Large intestine (tissue), 3 donors: Measurements from ENCODE around the gene PRKN. TPM values are rescaled to one million over a fixed set of nuclear protein-coding genes. Genes with fewer than 3 reads are reported as not detected.
A peak's percentile ranks its signal among the peaks of the same experiment; 100 is the strongest.

Source experiments
- DNase-seq, 2 donors: peaks; one replicate each; pipeline versions ENCODE4 v3.0.0 to v3.0.0-alpha.2; 2013
- H3K27ac ChIP-seq: one replicate; pipeline ENCODE4 v1.5.1; 2013; ENCODE audit warnings: low read length
- H3K27me3 ChIP-seq: 2 replicates; pipeline ENCODE4 v1.6.1; 2013; ENCODE audit warnings: low read length; ENCODE audit not compliant: control insufficient read depth, insufficient read depth
- H3K36me3 ChIP-seq: 2 replicates; pipeline ENCODE4 v1.6.1; 2013; ENCODE audit warnings: low read length; ENCODE audit not compliant: control insufficient read depth, insufficient read depth
- H3K4me1 ChIP-seq: one replicate; pipeline ENCODE4 v1.6.1; 2013; ENCODE audit warnings: low read length; ENCODE audit not compliant: control insufficient read depth, insufficient read depth
- H3K4me3 ChIP-seq: one replicate; pipeline ENCODE4 v1.5.1; 2013; ENCODE audit warnings: low read length
- H3K9me3 ChIP-seq: one replicate; pipeline ENCODE4 v1.6.1; 2013; ENCODE audit warnings: mild to moderate bottlenecking, low read depth, low read length, moderate library complexity; ENCODE audit not compliant: control insufficient read depth
- WGBS: methylation state at CpG from one replicate; pipeline ENCODE4 v1.1.5; 2013; ENCODE audit warnings: low lambda C conversion rate; ENCODE audit not compliant: insufficient coverage; 5-methylcytosine and 5-hydroxymethylcytosine counted together
- polyA plus RNA-seq: library from polyadenylated mRNA; unstranded; fragments of 120-200 nt; gene quantifications from one replicate; pipeline ENCODE4 v1.2.1, GENCODE V29; 2013

PRKN gene
- polyA plus RNA-seq, 1 donor, result 2.5 TPM

DNA sequence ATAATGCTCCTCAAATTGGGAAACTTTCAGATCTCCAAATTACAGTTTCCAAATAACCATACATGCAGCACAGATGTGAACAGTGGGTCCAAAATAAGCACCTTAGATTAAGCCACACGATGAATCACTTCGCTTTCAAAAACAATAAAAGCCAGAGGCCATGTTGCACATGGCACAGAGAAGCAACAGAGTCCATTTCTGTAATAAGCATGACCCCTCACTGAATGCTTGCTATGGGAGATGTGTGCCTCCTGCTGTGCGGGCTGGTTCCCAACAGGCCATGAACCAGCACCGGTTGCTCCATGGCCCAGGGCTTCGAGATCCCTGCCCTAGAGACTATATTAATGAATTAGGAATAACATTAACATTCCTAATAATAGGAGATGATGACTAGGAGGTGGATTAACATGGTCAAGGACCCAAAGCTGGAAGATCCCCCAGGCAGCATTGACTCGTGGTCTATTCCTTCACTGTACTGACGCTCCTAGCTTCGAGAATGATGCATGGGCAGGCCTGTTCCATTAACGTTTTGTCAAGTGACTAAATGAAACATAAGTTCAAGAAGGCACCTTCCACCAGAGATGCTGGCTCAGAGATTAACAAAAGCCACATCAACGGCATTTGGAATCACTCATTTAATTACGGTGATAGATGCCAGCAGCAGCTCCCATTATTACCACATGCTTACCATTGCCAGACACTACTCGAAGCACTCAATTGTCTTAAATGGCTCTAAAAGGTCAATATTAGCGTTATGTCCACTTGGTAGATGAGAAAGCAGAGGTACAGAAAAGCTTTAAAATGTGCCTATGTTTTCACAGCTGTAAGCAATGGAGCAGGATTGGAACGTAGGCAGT, 983.1 kb downstream of the PRKN start:
- no peaks in the 10 kb centered on the region for H3K36me3 ChIP-seq
- DNase-seq, result no peak
- no peaks in the 10 kb centered on the region for H3K9me3 ChIP-seq
- no peaks in the 10 kb centered on the region for H3K4me1 ChIP-seq
- WGBS, result no CpG with 5 or more reads among the region's 14 CpGs
- H3K27ac ChIP-seq, result no peak overlapping the region
- no peak overlapping the region for H3K4me3 ChIP-seq
- H3K27me3 ChIP-seq, result no peaks in the 10 kb centered on the region

DNA sequence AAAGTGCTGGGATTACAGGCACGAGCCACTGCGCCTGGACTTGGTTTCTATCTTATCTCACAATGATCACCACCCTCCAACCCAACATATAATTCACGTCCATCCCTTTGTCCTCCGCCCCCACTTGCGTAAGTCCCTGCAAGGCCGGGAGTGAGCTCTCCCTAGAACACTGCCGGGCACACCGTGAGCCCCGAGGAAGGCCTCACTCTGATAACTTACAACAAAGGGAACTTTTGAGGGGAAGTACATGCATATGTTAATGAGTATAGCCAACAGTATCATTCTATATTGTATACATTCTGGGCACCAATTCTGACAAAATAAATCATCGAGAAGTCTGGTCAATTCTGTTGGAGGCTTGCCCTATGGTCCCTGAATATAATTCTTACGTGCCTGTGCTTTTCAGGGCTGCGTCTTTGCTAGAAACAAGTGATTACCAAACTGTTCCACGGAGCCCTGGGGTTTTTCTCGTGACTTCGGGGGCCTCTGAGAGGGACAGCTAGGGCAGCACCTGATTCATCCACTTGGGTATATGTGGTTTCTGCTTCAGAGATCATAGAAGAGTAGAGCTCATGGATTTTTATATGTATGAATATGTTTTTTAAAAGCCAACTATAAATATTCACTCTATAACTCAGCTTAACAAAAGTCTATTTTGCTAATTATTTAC, 983.9 kb downstream of the PRKN start:
- H3K27ac ChIP-seq, result no peak overlapping the region
- H3K27me3 ChIP-seq, result no peaks in the 10 kb centered on the region
- no peak overlapping the region for H3K4me3 ChIP-seq
- no peak for DNase-seq
- WGBS, result no CpG with 5 or more reads among the region's 15 CpGs
- no peaks in the 10 kb centered on the region for H3K4me1 ChIP-seq
- no peaks in the 10 kb centered on the region for H3K36me3 ChIP-seq
- no peaks in the 10 kb centered on the region for H3K9me3 ChIP-seq

DNA sequence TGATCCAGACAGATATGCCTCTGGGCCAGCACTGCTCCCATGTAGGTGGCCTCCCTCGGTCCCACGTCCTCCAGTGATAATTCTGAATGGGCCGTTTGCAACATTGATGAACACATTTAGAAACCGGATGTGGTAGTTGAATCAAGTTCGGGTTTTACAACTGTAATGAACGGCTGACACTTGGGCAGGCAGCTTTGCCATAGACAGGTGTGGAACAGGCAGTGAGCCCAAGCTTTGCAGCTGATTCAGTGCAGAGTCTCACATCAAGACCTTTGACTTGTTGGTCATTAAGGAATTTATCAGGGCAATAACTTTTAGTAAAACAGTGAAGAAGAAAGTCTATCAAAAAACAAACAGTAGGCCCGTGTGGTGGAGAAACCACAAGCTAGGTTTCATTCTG, 987.1 kb downstream of the PRKN start:
- 25% methylated on average over 1 of the region's 7 CpGs for WGBS
- no peaks in the 10 kb centered on the region for H3K27me3 ChIP-seq
- DNase-seq, result peak; percentile 9 to 35
- H3K4me1 ChIP-seq, result no peaks in the 10 kb centered on the region
- H3K36me3 ChIP-seq, result no peaks in the 10 kb centered on the region
- H3K4me3 ChIP-seq, result no peak overlapping the region
- no peaks in the 10 kb centered on the region for H3K9me3 ChIP-seq
- no peak overlapping the region for H3K27ac ChIP-seq

DNA sequence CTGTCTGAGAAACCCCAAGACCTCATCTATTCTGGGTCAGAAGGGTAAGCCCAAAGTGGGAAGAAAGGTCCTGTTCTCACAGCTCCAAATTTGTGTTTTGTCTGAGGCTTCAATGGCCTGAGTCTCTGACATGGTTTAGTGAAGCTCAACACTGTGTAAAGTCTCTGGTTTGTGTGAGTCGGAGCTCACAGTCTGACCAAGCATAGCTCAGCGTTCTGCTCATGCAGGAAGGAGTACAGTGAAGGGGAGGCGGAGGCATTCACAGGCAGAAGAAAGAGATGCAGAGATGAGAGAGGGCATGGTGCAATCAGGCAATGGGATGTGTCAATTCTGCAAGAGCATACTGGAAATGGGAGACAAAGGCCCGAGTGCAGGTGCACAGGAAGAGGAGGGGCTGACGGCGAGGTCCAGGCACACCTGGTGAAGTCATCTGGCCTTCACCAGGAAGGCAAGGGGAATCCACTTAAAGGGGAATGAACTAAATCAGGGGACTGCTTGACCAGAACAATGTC, 990.7 kb downstream of the PRKN start:
- no peaks in the 10 kb centered on the region for H3K27me3 ChIP-seq
- DNase-seq, result no peak
- no peaks in the 10 kb centered on the region for H3K4me1 ChIP-seq
- 100% methylated on average over 1 of the region's 6 CpGs for WGBS
- H3K36me3 ChIP-seq, result no peaks in the 10 kb centered on the region
- no peak overlapping the region for H3K27ac ChIP-seq
- H3K4me3 ChIP-seq, result no peak overlapping the region
- H3K9me3 ChIP-seq, result no peaks in the 10 kb centered on the region

DNA sequence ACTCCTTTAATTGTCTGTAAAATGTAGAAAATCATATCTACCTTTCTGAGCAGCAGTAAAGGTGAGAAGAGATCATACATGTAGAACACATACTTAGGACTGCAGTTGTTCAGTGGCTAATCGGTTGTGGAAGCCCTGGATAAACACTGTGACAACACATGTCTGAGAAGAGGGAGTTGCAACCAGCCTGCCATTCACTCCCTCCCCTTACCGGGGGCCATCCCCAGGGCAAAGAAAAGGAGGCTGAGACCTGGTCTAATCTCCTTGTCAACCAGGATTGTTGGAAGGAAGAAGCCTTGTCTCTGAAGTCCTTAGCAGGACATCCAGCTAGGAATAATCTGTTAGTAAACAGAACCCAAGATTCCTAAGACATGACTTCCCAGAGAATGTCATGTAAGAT, 991.2 kb downstream of the PRKN start:
- Histone ChIP-seq H3K27me3 (no peaks in the 10 kb centered on the region), H3K9me3 (no peaks in the 10 kb centered on the region), H3K4me3 (no peak overlapping the region), H3K27ac (no peak overlapping the region), H3K36me3 (no peaks in the 10 kb centered on the region), H3K4me1 (no peaks in the 10 kb centered on the region)
- no peak for DNase-seq
- no CpG with 5 or more reads among the region's 2 CpGs for WGBS

DNA sequence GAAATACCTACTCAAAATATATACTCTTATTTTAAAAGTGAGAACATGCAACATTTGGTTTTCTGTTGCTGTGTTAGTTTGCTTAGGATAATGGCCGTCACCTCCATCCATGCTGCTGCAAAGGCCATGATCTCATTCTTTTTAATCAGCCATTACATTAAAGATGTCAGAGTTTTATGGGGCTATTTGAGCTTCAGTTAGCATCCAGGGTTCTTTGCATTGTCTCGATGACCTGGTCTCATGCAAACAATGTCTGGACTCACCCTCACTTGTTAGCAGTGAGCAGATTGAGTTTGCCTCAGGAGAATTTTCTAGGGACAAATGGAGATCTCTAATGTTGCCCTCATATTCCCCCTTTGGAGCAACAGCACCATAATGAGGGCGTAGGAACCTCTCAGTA, 995.0 kb downstream of the PRKN start:
- no peaks in the 10 kb centered on the region for H3K4me1 ChIP-seq
- WGBS, result 60% methylated on average over 1 of the region's 3 CpGs
- no peak for DNase-seq
- H3K4me3 ChIP-seq, result no peak overlapping the region
- no peaks in the 10 kb centered on the region for H3K36me3 ChIP-seq
- no peak overlapping the region for H3K27ac ChIP-seq
- no peaks in the 10 kb centered on the region for H3K27me3 ChIP-seq
- no peaks in the 10 kb centered on the region for H3K9me3 ChIP-seq

DNA sequence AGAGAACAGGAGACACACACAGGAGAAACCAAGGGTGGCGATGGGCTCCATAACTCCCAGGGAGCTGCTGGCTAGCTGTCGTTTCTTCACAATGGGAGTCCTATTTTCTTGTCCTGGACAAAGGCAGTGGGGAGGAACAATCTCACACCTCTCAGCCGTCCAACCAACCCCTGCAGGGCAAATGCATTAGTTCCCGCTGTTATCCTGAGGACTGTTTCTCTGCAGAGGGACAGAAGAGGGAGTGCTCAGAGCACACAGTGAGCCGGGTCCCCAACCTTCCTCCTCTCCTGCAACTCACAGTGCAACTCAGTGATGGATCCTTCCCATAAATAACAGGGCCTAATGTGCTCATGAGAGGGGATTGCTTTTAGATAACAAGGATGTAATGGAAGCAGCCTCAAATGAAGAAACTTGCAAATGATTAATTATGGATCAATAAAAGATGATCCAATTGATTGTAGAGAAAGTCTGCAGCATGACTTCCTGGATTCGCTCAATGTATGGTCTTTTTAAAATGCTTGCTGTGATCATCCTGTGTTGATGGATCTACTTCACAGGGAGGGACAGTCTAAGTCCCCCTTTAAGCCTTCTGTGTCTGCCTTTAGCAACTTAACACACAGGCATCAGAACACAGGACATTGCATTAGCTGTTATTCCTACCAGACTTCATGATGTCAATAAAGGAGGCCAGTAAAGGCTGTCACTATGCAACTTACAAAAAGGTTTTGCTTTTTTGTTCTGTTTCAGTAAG, 1000.3 kb downstream of the PRKN start:
- WGBS, result no CpG with 5 or more reads among the region's 6 CpGs

DNA sequence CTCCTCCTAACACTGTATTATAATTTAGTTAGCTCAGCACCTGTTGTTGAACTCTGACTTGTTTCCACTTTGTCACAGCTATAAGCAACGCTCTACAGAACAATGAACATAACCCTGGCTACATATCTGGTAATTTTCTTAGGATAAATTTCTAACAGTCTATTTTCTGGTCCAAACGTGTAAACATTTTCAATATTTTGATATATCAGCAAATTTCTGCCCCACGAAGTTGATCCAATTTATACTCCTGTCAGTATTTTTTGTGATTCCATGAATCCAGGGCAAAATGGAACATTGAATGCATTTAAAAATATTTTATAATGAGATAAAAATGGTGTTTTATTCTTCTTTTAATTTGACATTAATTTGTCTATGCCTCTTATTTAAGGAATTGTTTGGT, 1005.2 kb downstream of the PRKN start:
- 89% methylated on average over 3 of the region's 3 CpGs for WGBS
- H3K9me3 ChIP-seq, result no peaks in the 10 kb centered on the region
- no peak overlapping the region for H3K27ac ChIP-seq
- no peak for DNase-seq
- no peaks in the 10 kb centered on the region for H3K27me3 ChIP-seq
- H3K4me1 ChIP-seq, result no peaks in the 10 kb centered on the region
- H3K36me3 ChIP-seq, result no peaks in the 10 kb centered on the region
- no peak overlapping the region for H3K4me3 ChIP-seq

More for the DNA sequence above, 1000.3 kb downstream of the PRKN start:
- no peaks in the 10 kb centered on the region for H3K9me3 ChIP-seq
- no peaks in the 10 kb centered on the region for H3K36me3 ChIP-seq
- no peak overlapping the region for H3K4me3 ChIP-seq
- H3K27ac ChIP-seq, result no peak overlapping the region
- H3K27me3 ChIP-seq, result no peaks in the 10 kb centered on the region
- DNase-seq, result no peak
- no peaks in the 10 kb centered on the region for H3K4me1 ChIP-seq

DNA sequence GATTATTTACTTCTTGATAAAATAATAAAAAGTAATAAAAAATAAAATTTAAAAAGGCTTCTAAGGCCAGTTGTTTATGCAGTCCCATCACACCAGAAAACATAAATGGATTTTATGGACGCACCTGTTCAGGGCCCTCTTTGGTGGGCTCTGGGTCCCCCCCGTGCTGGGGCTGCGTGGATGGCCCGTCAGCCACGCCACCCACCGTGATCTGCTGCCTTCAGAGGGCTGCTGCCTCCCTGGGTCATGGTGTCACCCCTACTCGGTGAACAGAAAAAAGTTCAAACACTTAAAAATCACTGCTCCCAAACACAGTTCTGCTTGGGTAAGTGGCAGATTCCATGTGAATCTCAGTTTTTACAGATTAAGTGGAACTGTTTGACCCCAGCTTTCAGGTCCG, 1006.1 kb downstream of the PRKN start:
- Histone ChIP-seq H3K27me3 (no peaks in the 10 kb centered on the region), H3K36me3 (no peaks in the 10 kb centered on the region), H3K9me3 (no peaks in the 10 kb centered on the region), H3K27ac (no peak overlapping the region), H3K4me1 (no peaks in the 10 kb centered on the region), H3K4me3 (no peak overlapping the region)
- no CpG with 5 or more reads among the region's 8 CpGs for WGBS
- no peak for DNase-seq

DNA sequence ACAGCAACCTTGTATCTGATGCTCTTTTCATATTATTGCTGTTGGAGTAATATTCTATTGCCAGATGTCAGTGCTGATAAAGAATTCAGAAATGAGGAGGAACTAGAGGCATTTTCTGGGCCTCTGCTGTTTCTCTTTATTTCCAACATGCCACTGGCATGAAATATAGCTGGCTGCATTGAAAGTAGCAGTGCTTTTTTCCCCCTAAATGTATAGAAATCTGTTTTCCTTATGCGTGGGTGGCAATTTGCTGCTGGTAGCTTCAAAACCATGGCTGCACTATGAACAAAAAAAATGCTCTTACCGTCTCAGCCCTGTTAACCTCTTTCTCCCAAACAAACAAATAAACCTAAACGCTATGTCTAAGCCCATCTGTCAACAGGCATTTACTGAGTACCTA, 1011.4 kb downstream of the PRKN start:
- Histone ChIP-seq H3K27me3 (no peaks in the 10 kb centered on the region), H3K27ac (no peak overlapping the region), H3K36me3 (no peaks in the 10 kb centered on the region), H3K4me3 (no peak overlapping the region), H3K9me3 (no peaks in the 10 kb centered on the region), H3K4me1 (no peaks in the 10 kb centered on the region)
- WGBS, result no CpG with 5 or more reads among the region's 3 CpGs
- DNase-seq, result no peak
